ENCODE results near the gene NRP2.

- no peak for TF ChIP-seq REST (IDR thresholded peaks at IDR 0.05)
- TF ChIP-seq CTCF (IDR thresholded peaks at IDR 0.05; ENCODE audit: low read depth, low read length, missing input control) = no peak
- no peak for TF ChIP-seq SP1 (IDR thresholded peaks at IDR 0.05)
- TF ChIP-seq GABPA (IDR thresholded peaks at IDR 0.05 in 1 of 2, conservative IDR thresholded peaks at IDR 0.05 in 1 of 2) = no peak
Observed at GRCh38 chr2:205637779-205638503, 44.4 kb upstream of the NRP2 start.
